A549 (cell line): ENCODE data around the gene CPE. TPM values are rescaled to one million over a fixed set of nuclear protein-coding genes. Genes with fewer than 3 reads are reported as not detected.

Experiments used
- ATAC-seq, 2 experiments: fragments of 200-7000 bp in 1 of 2; fragments of >200 bp in 1 of 2; cut with Nextera tagmentation in 1 of 2; cut with Tn5 transposase in 1 of 2; 3 replicates each; pipeline versions ENCODE4 v1.8.0 to v1.9.1; 2018 to 2020; ENCODE audit warnings: mild to moderate bottlenecking in 1 of 2, moderate library complexity in 1 of 2
- CTCF ChIA-PET: fragments of 300-600 bp; sonication (Branson Sonifier 250); formaldehyde crosslinking; extraction: SDS; loops from one replicate; lab custom pipeline; 2021; ENCODE audit warnings: antibody characterized with exemption, inconsistent platforms; lab: Yijun Ruan, JAX
- POLR2A ChIA-PET: fragments of 350-600 bp; formaldehyde crosslinking; extraction: SDS; loops from one replicate; lab custom pipeline; 2021; ENCODE audit warnings: antibody characterized with exemption, inconsistent platforms; lab: Yijun Ruan, JAX
- DNase-seq, 2 experiments: peaks; one replicate each; pipeline versions ENCODE4 v3.0.0 to v3.0.0-alpha.2; 2011 to 2016; ENCODE audit warnings: low read depth in 1 of 2, low spot score in 1 of 2
- FAIRE-seq: peaks from 2 replicates; lab custom pipeline; 2011; peaks lifted over from hg19 to GRCh38; lab: Jason Lieb, UNC
- H3K27ac ChIP-seq, 2 experiments: fragments of >200 bp; sonication (Bioruptor Twin); formaldehyde crosslinking; 3 replicates each; pipeline ENCODE4 v1.5.1; 2016 to 2017
- H3K4me1 ChIP-seq: fragments of >200 bp; sonication (Bioruptor Twin); formaldehyde crosslinking; 3 replicates; pipeline ENCODE4 v1.6.1; 2016
- H3K4me2 ChIP-seq: fragments of >200 bp; sonication (Bioruptor Twin); formaldehyde crosslinking; 3 replicates; pipeline ENCODE4 v1.6.1; 2016
- H3K4me3 ChIP-seq: fragments of >200 bp; sonication (Bioruptor Twin); formaldehyde crosslinking; 3 replicates; pipeline ENCODE4 v1.5.1; 2016
- H3K9me3 ChIP-seq: fragments of >200 bp; sonication (Bioruptor Twin); formaldehyde crosslinking; 3 replicates; pipeline ENCODE4 v1.6.1; 2016
- CBX2 ChIP-seq: fragments of 200-600 bp; sonication (generic); IDR thresholded peaks from 2 replicates; pipeline ENCODE4 v1.6.1; 2016; ENCODE audit warnings: low read depth, mild to moderate bottlenecking, borderline replicate concordance
- CHD2 ChIP-seq: fragments of 150-350 bp; IDR thresholded peaks from 2 replicates; pipeline ENCODE4 v1.6.1; 2014; ENCODE audit warnings: low read length; ENCODE audit not compliant: partially characterized antibody
- ESRRA ChIP-seq: fragments of 150-350 bp; IDR thresholded peaks from 2 replicates; pipeline ENCODE4 v1.6.1; 2014; ENCODE audit warnings: mild to moderate bottlenecking, low read length, borderline replicate concordance
- HEYL ChIP-seq: fragments of 250-450 bp; sonication (Bioruptor Pico); IDR thresholded peaks from 2 replicates; pipeline ENCODE4 v1.8.0; 2021; ENCODE audit warnings: mild to moderate bottlenecking, moderate library complexity
- JUN ChIP-seq, 2 experiments: fragments of >200 bp; sonication (Bioruptor Twin); formaldehyde crosslinking; IDR thresholded peaks; 2 replicates in 1 of 2; 3 replicates in 1 of 2; pipeline ENCODE4 v1.6.1; 2016 to 2017
- KDM5A ChIP-seq: fragments of 200-600 bp; sonication (generic); IDR thresholded peaks from 2 replicates; pipeline ENCODE4 v1.6.1; 2016; ENCODE audit warnings: antibody characterized with exemption, mild to moderate bottlenecking
- NPAS2 ChIP-seq: fragments of 250-450 bp; sonication (Bioruptor Pico); IDR thresholded peaks from 2 replicates; pipeline ENCODE4 v1.8.0; 2022; ENCODE audit warnings: mild to moderate bottlenecking, moderate library complexity, borderline replicate concordance
- ZC3H11A ChIP-seq: fragments of 450-650 bp; IDR thresholded peaks from 2 replicates; pipeline ENCODE4 v1.6.1; 2014; ENCODE audit warnings: antibody characterized with exemption, mild to moderate bottlenecking
- ZSCAN20 ChIP-seq: fragments of 250-450 bp; sonication (Bioruptor Pico); IDR thresholded peaks from 2 replicates; pipeline ENCODE4 v1.8.0; 2022; ENCODE audit warnings: mild to moderate bottlenecking, moderate library complexity
- WGBS: methylation state at CpG from one replicate; pipeline ENCODE4 v1.1.6; 2017; ENCODE audit errors: missing lambda C conversion rate; 5-methylcytosine and 5-hydroxymethylcytosine counted together
- polyA plus RNA-seq, 4 experiments: library from polyadenylated mRNA; depleted of rRNA in 3 of 4; stranded (reverse); fragments of >200 nt; fragmentation: RNase III in 1 of 4; extraction: RNeasy Plus Mini Kit Qiagen cat#74134 plus additional on column Dnase treatment in 1 of 4; gene quantifications; 2 replicates in 3 of 4; 3 replicates in 1 of 4; pipeline ENCODE4 v1.2.3, GENCODE V29; 2011 to 2017
- TF ChIP-seq, protein P1 (sequence below): fragments of 250-450 bp; sonication (Bioruptor Pico); IDR thresholded peaks from 2 replicates; pipeline ENCODE4 v1.5.0; 2020; ENCODE audit warnings: low read depth, mild to moderate bottlenecking, moderate library complexity
- TF ChIP-seq, protein P2 (sequence below): fragments of >200 bp; sonication (Bioruptor Twin); formaldehyde crosslinking; IDR thresholded peaks from 3 replicates; pipeline ENCODE4 v1.5.1; 2016
- TF ChIP-seq, protein P3 (sequence below): fragments of 200-600 bp; sonication (generic); IDR thresholded peaks from 2 replicates; pipeline ENCODE4 v1.6.1; 2016; ENCODE audit warnings: antibody characterized with exemption, mild to moderate bottlenecking, moderate library complexity
- TF ChIP-seq, protein P4 (sequence below): IDR thresholded peaks from 2 replicates; pipeline ENCODE4 v1.6.1; 2012
- TF ChIP-seq, protein P5 (sequence below): IDR thresholded peaks from 2 replicates; pipeline ENCODE4 v1.6.1; 2012
- TF ChIP-seq, protein P6 (sequence below): fragments of 150-350 bp; IDR thresholded peaks from 2 replicates; pipeline ENCODE4 v1.6.1; 2014; ENCODE audit warnings: low read depth, mild to moderate bottlenecking, low read length
- TF ChIP-seq, protein P7 (sequence below): fragments of 250-450 bp; sonication (Bioruptor Pico); IDR thresholded peaks from 2 replicates; pipeline ENCODE4 v1.5.0; 2021; ENCODE audit warnings: mild to moderate bottlenecking, moderate library complexity, borderline replicate concordance

The CPE gene
- polyA plus RNA-seq, 2 of the 4 experiments (the other 2 are of a cell fraction), result 1.6 to 1.9 TPM

DNA sequence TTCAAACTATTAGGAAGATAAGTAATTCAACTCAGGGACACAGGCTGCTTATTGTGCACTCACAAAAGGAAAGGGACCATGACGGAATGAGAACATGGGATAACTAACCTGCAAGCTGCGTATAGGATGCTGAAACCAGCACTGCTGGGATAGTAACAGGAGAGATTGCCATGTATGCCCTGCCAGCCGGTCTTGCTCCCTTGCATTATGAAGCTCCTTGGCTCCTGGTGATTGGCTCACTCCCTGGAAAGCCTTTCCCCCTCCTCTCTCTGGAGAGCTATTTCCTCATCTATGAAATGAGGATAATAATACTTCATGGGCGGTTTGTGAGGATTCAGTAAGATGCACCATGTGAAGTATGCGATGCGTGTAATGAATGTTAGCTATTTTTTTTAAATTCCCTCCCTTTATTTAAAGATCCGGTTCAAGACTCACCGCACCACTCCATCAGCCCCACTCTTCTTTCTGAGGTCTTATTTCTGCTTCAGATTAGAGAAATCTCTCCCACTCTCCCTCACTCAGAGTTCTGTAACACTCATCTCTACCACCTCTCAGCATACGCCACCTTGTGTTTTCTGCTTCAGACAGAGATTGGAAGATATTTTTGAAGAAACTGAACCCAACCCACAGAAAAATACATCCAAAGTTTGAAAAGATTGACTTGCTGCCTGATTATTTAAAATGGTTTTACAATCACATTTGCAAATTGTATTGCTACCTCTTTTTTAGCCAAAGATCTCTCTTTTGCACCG, 33.0 kb upstream of the CPE start (continued):
- TF ChIP-seq KDM5A (no peak), JUN (IDR thresholded peaks at IDR 0.05) (no peak), ZC3H11A (no peak), NPAS2 (no peak), ESRRA (no peak)

DNA sequence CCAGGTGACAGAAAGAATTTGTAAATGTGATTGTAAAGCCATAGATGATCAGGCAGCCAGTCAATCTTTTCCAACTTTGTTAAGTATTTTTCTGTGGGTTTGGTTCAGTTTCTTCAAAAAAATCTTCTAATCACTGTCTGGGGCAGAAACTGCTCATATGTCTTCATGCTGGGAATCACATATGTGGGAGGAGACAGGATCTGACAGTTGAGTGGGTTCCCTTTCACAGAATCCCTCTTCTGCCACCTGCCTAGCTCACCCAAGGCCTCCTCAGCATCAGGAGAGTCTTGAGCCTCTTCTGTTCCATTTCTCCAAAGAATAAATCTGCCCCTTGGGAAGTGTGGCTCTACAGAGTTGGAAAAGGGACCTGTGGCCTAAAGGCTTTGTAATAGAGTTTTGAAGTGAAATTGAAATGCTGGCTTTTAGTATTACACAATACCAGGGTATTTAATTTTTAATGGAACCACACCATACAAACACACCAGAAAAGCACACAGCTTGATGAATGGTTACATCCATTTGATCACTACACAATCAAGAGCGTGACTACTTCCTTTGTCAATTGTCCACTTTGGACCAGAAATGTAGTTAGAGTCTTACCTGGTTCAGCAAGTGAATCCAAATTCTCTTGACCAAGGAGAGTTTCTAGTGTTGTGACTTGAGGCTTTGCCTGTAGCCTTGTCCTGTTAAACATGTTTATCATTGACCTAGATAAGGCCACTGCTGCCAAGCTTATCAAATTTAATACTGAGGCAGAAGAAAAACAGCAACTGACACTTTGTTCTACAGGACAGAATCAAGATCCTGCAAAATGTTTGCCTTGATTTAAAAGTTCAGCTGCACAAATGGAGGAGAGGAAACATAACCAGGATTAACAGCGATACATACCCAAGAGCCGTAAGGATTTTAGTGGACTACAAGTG, 30.9 kb upstream of the CPE start:
- CTCF ChIA-PET, result interaction anchor here (1.4 to 10.6 kb wide), 2 partner anchors 217 to 235 kb away, joined by 4 to 84 read pairs; partner anchors contain the start of gene TMEM192
- H3K4me2 ChIP-seq, result no peak overlapping the region
- H3K27ac ChIP-seq, result no peak overlapping the region
- no peak overlapping the region for H3K4me3 ChIP-seq
- POLR2A ChIA-PET, result no interaction called here
- ATAC-seq (no peak), FAIRE-seq (no peak), DNase-seq (no peak)
- no peaks in the 10 kb centered on the region for H3K4me1 ChIP-seq
- WGBS, result 70% methylated on average over 3 of the region's 3 CpGs
- TF ChIP-seq, protein P1, sequence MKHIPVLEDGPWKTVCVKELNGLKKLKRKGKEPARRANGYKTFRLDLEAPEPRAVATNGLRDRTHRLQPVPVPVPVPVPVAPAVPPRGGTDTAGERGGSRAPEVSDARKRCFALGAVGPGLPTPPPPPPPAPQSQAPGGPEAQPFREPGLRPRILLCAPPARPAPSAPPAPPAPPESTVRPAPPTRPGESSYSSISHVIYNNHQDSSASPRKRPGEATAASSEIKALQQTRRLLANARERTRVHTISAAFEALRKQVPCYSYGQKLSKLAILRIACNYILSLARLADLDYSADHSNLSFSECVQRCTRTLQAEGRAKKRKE (CRISPR knock-in tag), result no peak
- TF ChIP-seq CBX2 (no peak), CHD2 (no peak), HEYL (CRISPR knock-in tag) (no peak)
- TF ChIP-seq, protein P2, sequence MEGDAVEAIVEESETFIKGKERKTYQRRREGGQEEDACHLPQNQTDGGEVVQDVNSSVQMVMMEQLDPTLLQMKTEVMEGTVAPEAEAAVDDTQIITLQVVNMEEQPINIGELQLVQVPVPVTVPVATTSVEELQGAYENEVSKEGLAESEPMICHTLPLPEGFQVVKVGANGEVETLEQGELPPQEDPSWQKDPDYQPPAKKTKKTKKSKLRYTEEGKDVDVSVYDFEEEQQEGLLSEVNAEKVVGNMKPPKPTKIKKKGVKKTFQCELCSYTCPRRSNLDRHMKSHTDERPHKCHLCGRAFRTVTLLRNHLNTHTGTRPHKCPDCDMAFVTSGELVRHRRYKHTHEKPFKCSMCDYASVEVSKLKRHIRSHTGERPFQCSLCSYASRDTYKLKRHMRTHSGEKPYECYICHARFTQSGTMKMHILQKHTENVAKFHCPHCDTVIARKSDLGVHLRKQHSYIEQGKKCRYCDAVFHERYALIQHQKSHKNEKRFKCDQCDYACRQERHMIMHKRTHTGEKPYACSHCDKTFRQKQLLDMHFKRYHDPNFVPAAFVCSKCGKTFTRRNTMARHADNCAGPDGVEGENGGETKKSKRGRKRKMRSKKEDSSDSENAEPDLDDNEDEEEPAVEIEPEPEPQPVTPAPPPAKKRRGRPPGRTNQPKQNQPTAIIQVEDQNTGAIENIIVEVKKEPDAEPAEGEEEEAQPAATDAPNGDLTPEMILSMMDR, result no peak
- H3K9me3 ChIP-seq, result no peaks in the 10 kb centered on the region

DNA sequence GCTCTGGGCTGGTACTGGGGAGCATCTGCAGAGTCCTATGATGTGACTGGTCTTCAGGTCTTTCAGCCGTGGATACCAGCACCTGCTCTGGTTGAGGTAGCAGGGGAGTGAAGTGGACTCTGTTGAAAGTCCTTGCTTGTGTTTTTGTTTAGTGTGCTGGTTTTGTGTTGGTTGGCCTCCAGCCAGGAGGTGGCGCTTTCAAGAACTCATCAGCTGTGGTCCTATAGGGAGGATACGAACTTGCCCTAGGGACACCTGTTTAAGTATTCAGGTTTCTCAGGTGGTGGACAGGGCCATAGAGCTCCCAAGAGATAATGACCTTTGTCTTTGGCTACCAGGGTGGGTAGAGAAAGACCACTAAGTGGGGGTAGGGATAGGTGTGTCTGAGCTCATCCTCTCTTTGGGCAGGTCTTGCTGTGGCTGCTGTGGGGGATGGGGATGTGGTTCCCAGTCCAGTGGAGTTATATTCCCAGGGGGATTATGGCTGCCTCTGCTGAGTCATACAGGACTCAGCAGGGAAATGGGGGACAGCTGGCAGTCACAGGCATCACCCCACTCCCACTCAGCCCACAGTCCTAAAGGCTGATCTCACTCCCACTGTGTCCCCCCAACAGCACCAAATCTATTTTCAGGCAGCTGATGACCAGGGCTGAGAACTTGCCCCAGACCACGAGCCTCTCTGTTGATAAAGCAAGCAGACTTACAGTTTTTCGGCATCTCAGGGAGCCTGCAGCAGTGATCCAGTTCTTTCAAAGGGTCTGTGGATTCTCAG, 27.3 kb upstream of the CPE start:
- ATAC-seq (no peak), FAIRE-seq (no peak), DNase-seq (no peak)
- Histone ChIP-seq H3K4me3 (no peak overlapping the region), H3K4me1 (no peaks in the 10 kb centered on the region), H3K9me3 (no peaks in the 10 kb centered on the region), H3K27ac (no peak overlapping the region), H3K4me2 (no peak overlapping the region)
- 65% methylated on average over 4 of the region's 5 CpGs for WGBS
- ChIA-PET POLR2A (interaction anchor here (0.5 kb wide), 2 partner anchors 9 to 328 kb away, joined by 5 to 7 read pairs; no protein-coding TSS in a partner anchor), CTCF (interaction anchor here (0.7 to 10.6 kb wide), 2 partner anchors 8 to 220 kb away, joined by 3 to 84 read pairs; no protein-coding TSS in a partner anchor)
- TF ChIP-seq, protein P3, sequence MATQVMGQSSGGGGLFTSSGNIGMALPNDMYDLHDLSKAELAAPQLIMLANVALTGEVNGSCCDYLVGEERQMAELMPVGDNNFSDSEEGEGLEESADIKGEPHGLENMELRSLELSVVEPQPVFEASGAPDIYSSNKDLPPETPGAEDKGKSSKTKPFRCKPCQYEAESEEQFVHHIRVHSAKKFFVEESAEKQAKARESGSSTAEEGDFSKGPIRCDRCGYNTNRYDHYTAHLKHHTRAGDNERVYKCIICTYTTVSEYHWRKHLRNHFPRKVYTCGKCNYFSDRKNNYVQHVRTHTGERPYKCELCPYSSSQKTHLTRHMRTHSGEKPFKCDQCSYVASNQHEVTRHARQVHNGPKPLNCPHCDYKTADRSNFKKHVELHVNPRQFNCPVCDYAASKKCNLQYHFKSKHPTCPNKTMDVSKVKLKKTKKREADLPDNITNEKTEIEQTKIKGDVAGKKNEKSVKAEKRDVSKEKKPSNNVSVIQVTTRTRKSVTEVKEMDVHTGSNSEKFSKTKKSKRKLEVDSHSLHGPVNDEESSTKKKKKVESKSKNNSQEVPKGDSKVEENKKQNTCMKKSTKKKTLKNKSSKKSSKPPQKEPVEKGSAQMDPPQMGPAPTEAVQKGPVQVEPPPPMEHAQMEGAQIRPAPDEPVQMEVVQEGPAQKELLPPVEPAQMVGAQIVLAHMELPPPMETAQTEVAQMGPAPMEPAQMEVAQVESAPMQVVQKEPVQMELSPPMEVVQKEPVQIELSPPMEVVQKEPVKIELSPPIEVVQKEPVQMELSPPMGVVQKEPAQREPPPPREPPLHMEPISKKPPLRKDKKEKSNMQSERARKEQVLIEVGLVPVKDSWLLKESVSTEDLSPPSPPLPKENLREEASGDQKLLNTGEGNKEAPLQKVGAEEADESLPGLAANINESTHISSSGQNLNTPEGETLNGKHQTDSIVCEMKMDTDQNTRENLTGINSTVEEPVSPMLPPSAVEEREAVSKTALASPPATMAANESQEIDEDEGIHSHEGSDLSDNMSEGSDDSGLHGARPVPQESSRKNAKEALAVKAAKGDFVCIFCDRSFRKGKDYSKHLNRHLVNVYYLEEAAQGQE, result no peak
- TF ChIP-seq HEYL (CRISPR knock-in tag), result no peak
- TF ChIP-seq, protein P4, sequence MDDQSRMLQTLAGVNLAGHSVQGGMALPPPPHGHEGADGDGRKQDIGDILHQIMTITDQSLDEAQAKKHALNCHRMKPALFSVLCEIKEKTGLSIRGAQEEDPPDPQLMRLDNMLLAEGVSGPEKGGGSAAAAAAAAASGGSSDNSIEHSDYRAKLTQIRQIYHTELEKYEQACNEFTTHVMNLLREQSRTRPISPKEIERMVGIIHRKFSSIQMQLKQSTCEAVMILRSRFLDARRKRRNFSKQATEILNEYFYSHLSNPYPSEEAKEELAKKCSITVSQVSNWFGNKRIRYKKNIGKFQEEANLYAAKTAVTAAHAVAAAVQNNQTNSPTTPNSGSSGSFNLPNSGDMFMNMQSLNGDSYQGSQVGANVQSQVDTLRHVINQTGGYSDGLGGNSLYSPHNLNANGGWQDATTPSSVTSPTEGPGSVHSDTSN, result no peak
- TF ChIP-seq ZSCAN20 (CRISPR knock-in tag), result no peak
- TF ChIP-seq, protein P5, sequence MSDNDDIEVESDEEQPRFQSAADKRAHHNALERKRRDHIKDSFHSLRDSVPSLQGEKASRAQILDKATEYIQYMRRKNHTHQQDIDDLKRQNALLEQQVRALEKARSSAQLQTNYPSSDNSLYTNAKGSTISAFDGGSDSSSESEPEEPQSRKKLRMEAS, result no peak
- TF ChIP-seq, protein P6, sequence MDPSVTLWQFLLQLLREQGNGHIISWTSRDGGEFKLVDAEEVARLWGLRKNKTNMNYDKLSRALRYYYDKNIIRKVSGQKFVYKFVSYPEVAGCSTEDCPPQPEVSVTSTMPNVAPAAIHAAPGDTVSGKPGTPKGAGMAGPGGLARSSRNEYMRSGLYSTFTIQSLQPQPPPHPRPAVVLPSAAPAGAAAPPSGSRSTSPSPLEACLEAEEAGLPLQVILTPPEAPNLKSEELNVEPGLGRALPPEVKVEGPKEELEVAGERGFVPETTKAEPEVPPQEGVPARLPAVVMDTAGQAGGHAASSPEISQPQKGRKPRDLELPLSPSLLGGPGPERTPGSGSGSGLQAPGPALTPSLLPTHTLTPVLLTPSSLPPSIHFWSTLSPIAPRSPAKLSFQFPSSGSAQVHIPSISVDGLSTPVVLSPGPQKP, result no peak
- TF ChIP-seq, protein P7, sequence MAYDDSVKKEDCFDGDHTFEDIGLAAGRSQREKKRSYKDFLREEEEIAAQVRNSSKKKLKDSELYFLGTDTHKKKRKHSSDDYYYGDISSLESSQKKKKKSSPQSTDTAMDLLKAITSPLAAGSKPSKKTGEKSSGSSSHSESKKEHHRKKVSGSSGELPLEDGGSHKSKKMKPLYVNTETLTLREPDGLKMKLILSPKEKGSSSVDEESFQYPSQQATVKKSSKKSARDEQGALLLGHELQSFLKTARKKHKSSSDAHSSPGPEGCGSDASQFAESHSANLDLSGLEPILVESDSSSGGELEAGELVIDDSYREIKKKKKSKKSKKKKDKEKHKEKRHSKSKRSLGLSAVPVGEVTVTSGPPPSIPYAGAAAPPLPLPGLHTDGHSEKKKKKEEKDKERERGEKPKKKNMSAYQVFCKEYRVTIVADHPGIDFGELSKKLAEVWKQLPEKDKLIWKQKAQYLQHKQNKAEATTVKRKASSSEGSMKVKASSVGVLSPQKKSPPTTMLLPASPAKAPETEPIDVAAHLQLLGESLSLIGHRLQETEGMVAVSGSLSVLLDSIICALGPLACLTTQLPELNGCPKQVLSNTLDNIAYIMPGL, result no peak
